ENCODE measurements around the gene DST. TPM values are rescaled to one million over a fixed set of nuclear protein-coding genes. Genes with fewer than 3 reads are reported as not detected.

The DST gene
- total and polyA plus RNA-seq, 2 of the 4 experiments (the other 2 are of a cell fraction) = 97.7 to 452 TPM

- H3K23ac ChIP-seq (ENCODE audit: low read depth, low read length) = no peak overlapping the region
- H4K91ac ChIP-seq (ENCODE audit: insufficient read depth, low read depth, low read length) = no peak overlapping the region
- H3K4me1 ChIP-seq (ENCODE audit: control insufficient read depth, insufficient read depth, low read length) = peaks cover 7% of the 10 kb centered on the region
- peaks cover 16% of the 10 kb centered on the region for H3K9me1 ChIP-seq (ENCODE audit: insufficient read depth, low read length)
- no peaks in the 10 kb centered on the region for H3K27me3 ChIP-seq (ENCODE audit: control insufficient read depth, insufficient read depth, low read length)
- in situ Hi-C loops (cut with MboI; ENCODE audit: low sequenced_read_pairs) (no loop called here), intact Hi-C loops (cut with micrococcal nuclease) (no loop called here), dilution Hi-C loops (cut with HindIII; ENCODE audit: low sequenced_read_pairs, unreplicated experiment) (no loop called here)
- no TSS peak for BruUV-seq (replicated peaks)
- no peak for DNase-seq
- no peak overlapping the region for H4K5ac ChIP-seq (ENCODE audit: low read depth, low read length)
- no peak overlapping the region for H2AFZ ChIP-seq (replicated peaks; ENCODE audit: low read length, poor library complexity)
- peaks cover 29 to 45% of the 10 kb centered on the region in 2 experiments for H3K79me1 ChIP-seq (ENCODE audit: low read depth in 1 of 2, low read length in 2 of 2)
- H3K14ac ChIP-seq (replicated peaks; ENCODE audit: low read depth, low read length) = no peak overlapping the region
- ATAC-seq (ENCODE audit: low read depth) = no peak
- no peak overlapping the region for H3K56ac ChIP-seq (ENCODE audit: extremely low read depth, insufficient read depth, low read length)
- TF ChIP-seq MAZ (IDR thresholded peaks at IDR 0.05; ENCODE audit: borderline replicate concordance, low read depth, low read length) = no peak
- TF ChIP-seq RCOR1 (IDR thresholded peaks at IDR 0.05; ENCODE audit: insufficient replicate concordance, low read length) = no peak
- no peak overlapping the region for H2AK5ac ChIP-seq (ENCODE audit: low read depth, low read length)
- ChIA-PET POLR2A (ENCODE audit: unreplicated experiment) (no interaction called here), CTCF (interaction anchor here (0.7 kb wide), 2 partner anchors 33 to 98 kb away, joined by 3 to 5 read pairs; no protein-coding TSS in a partner anchor)
- H3K9me3 ChIP-seq (ENCODE audit: control insufficient read depth, insufficient read depth, low read length) = no peaks in the 10 kb centered on the region
- peaks cover 41% of the 10 kb centered on the region for H3K36me3 ChIP-seq (ENCODE audit: control insufficient read depth, insufficient read depth, low read length)
- no peak overlapping the region for H2AK9ac ChIP-seq (replicated peaks; ENCODE audit: low read depth, low read length, poor library complexity)
- H3K18ac ChIP-seq (ENCODE audit: low read depth, low read length) = no peak overlapping the region
- H3K27ac ChIP-seq (ENCODE audit: insufficient read depth, low read length) = no peak overlapping the region
- H2BK20ac ChIP-seq (ENCODE audit: low read depth, low read length) = no peak overlapping the region
- H3K4me2 ChIP-seq (ENCODE audit: low read depth, low read length) = no peak overlapping the region
- H4K20me1 ChIP-seq (ENCODE audit: insufficient read depth, low read length) = no peaks in the 10 kb centered on the region
- H3K9ac ChIP-seq (ENCODE audit: low read depth, low read length) = no peak overlapping the region
- no peak overlapping the region for H2BK15ac ChIP-seq (ENCODE audit: low read depth, low read length)
- no peak overlapping the region for H4K8ac ChIP-seq (ENCODE audit: low read depth in 2 of 2, low read length in 2 of 2)
- no peak overlapping the region for H3K4me3 ChIP-seq (ENCODE audit: insufficient read depth, low read depth, low read length)
- H2BK5ac ChIP-seq (ENCODE audit: low read depth, low read length, poor library complexity, severe bottlenecking) = no peak overlapping the region
- H2BK120ac ChIP-seq (ENCODE audit: low read depth, low read length) = no peak overlapping the region
- no CpG with 5 or more reads among the region's 2 CpGs for WGBS, 2 experiments (ENCODE audit: extremely low coverage in 2 of 2, insufficient read length in 1 of 2)
- no peak overlapping the region for H3K4ac ChIP-seq (ENCODE audit: low read depth, low read length)
Measured at GRCh38 chr6:56505512-56506260, 137.0 kb downstream of the DST start.
